Left cardiac atrium (tissue), 4 donors: Measurements from ENCODE around the gene CCNB3. TPM values are rescaled to one million over a fixed set of nuclear protein-coding genes. Genes with fewer than 3 reads are reported as not detected.
"Not testable (repeated sequence)": the region's sequence is repeated elsewhere in the genome, so short reads cannot be mapped to it uniquely, and the experiment has no call there.

Experiments
- ATAC-seq, 2 donors: fragments of 200-7000 bp; cut with Tn5 transposase; one replicate each; pipeline ENCODE4 v1.9.1; 2020; ENCODE audit warnings: mild to moderate bottlenecking in 2 of 2, moderate library complexity in 2 of 2
- DNase-seq: peaks from one replicate; pipeline ENCODE4 v3.0.0-alpha.2; 2020
- intact Hi-C, 2 donors: fragments of 100-400 bp; cut with DNase I; formaldehyde crosslinking; loops; one replicate each; pipeline versions ENCODE4 v1.14.1 to v1.15.1; 2022 to 2023
- long read RNA-seq: library from polyadenylated mRNA; unstranded; transcript quantifications from one replicate; pipeline ENCODE4 v2.0.0, GENCODE V29; 2021
- total RNA-seq, 2 donors: library from RNA; stranded (reverse); fragmentation: NEBNext Ultra II Directional; extraction: Animal tissue kit (Norgen Biotek cat#: 25700); gene quantifications; one replicate each; pipeline ENCODE4 v1.2.1, GENCODE V29; 2021
- donor health status: DM: no; HTN: yes; CAD: no.
- donor health status: DM: no; HTN: yes; CAD: no; lungs with severe emphysema.
- donor health status: DM: yes; HTN: yes; CAD: no.
- donor health status: Dilated cardiomyopathy.

CCNB3 gene
- total RNA-seq, result under 1 TPM; 0.15 to 0.18 TPM
- long read RNA-seq, result 0 reads

- peak; percentile 75 for DNase-seq
- intact Hi-C loops, result loop anchor here in 1 of 2 donors (5.0 kb wide), 1 partner anchor 292 kb away; no protein-coding TSS in a partner anchor
Observed at GRCh38 chrX:50204364-50204899, at the start of gene CCNB3. Gene CCNB3, plus strand, starts transcription at chrX:50204765. Its CDS starts 80,399 bp downstream, at chrX:50285164.

GRCh38 chrX:50157545-50158135 is 46.9 kb upstream of the CCNB3 start:
- intact Hi-C loops, result no loop called here
- DNase-seq (no peak), ATAC-seq (no peak)

More at GRCh38 chrX:50204364-50204899, at the start of gene CCNB3:
- ATAC-seq, result peak; percentile 93 to 98

- intact Hi-C loops, result no loop called here
- ATAC-seq (no peak), DNase-seq (no peak)
Observed at GRCh38 chrX:50158593-50158992, 46.0 kb upstream of the CCNB3 start.

GRCh38 chrX:50161127-50161526 is 43.4 kb upstream of the CCNB3 start:
- intact Hi-C loops, result no loop called here
- ATAC-seq (no peak), DNase-seq (no peak)

- intact Hi-C loops, result no loop called here
- ATAC-seq, result no peak
- no peak for DNase-seq
Observed at GRCh38 chrX:50165727-50166126, 38.8 kb upstream of the CCNB3 start.

- intact Hi-C loops, result no loop called here
- no peak for ATAC-seq
- DNase-seq, result no peak
Observed at GRCh38 chrX:50167366-50167765, 37.2 kb upstream of the CCNB3 start.

- intact Hi-C loops, result no loop called here
- DNase-seq (no peak), ATAC-seq (no peak)
Observed at GRCh38 chrX:50168241-50168687, 36.3 kb upstream of the CCNB3 start.

- no peak for DNase-seq
- ATAC-seq, result no peak
- intact Hi-C loops, result no loop called here
Observed at GRCh38 chrX:50169717-50170116, 34.8 kb upstream of the CCNB3 start.

GRCh38 chrX:50180073-50180940 is 24.3 kb upstream of the CCNB3 start:
- intact Hi-C loops, result no loop called here
- DNase-seq (no peak), ATAC-seq (no peak)

GRCh38 chrX:50183891-50184290 is 20.7 kb upstream of the CCNB3 start:
- DNase-seq (no peak), ATAC-seq (no peak)
- intact Hi-C loops, result no loop called here

GRCh38 chrX:50188859-50189600 is 15.5 kb upstream of the CCNB3 start:
- intact Hi-C loops, result no loop called here
- DNase-seq (no peak), ATAC-seq (no peak)

- ATAC-seq, result no peak
- intact Hi-C loops, result no loop called here
Observed at GRCh38 chrX:50198348-50198747, 6.2 kb upstream of the CCNB3 start.

GRCh38 chrX:50200907-50201306 is 3.7 kb upstream of the CCNB3 start, which contains the start of gene AKAP4:
Gene AKAP4, minus strand, starts transcription at chrX:50201007. Its CDS starts 118 bp downstream, at chrX:50200889.
- DNase-seq (no peak), ATAC-seq (no peak)
- intact Hi-C loops, result loop anchor here in 1 of 2 donors (5.0 kb wide), 1 partner anchor 289 kb away; no protein-coding TSS in a partner anchor

More at GRCh38 chrX:50198348-50198747, 6.2 kb upstream of the CCNB3 start:
- no peak for DNase-seq

GRCh38 chrX:50202539-50202938 is 2.0 kb upstream of the CCNB3 start:
- DNase-seq (no peak), ATAC-seq (no peak)
- intact Hi-C loops, result loop anchor here in 1 of 2 donors (5.0 kb wide), 1 partner anchor 290 kb away; no protein-coding TSS in a partner anchor

GRCh38 chrX:50206753-50207152 is 2.2 kb downstream of the CCNB3 start:
- intact Hi-C loops, result no loop called here
- DNase-seq, result no peak
- ATAC-seq, result no peak

- no peak for DNase-seq
- no peak for ATAC-seq
- intact Hi-C loops, result no loop called here
Observed at GRCh38 chrX:50211510-50211909, 6.9 kb downstream of the CCNB3 start.

GRCh38 chrX:50281253-50281652 is 76.7 kb downstream of the CCNB3 start:
- ATAC-seq (no peak), DNase-seq (no peak)
- intact Hi-C loops, result no loop called here

GRCh38 chrX:50327235-50327634 is 122.7 kb downstream of the CCNB3 start:
- ATAC-seq, result no peak
- intact Hi-C loops, result no loop called here
- DNase-seq, result no peak

- ATAC-seq, DNase-seq, intact Hi-C loops: not testable (repeated sequence)
Observed at GRCh38 chrX:50332668-50333067, 128.1 kb downstream of the CCNB3 start.
